ENCODE results near the gene DLG2.

GRCh38 chr11:84243629-84244263, 1383.4 kb downstream of the DLG2 start:
- TF ChIP-seq POLR2AphosphoS5 (IDR thresholded peaks at IDR 0.05) (no peak), EP300 (IDR thresholded peaks at IDR 0.05) (no peak)
- TF ChIP-seq, protein P1, sequence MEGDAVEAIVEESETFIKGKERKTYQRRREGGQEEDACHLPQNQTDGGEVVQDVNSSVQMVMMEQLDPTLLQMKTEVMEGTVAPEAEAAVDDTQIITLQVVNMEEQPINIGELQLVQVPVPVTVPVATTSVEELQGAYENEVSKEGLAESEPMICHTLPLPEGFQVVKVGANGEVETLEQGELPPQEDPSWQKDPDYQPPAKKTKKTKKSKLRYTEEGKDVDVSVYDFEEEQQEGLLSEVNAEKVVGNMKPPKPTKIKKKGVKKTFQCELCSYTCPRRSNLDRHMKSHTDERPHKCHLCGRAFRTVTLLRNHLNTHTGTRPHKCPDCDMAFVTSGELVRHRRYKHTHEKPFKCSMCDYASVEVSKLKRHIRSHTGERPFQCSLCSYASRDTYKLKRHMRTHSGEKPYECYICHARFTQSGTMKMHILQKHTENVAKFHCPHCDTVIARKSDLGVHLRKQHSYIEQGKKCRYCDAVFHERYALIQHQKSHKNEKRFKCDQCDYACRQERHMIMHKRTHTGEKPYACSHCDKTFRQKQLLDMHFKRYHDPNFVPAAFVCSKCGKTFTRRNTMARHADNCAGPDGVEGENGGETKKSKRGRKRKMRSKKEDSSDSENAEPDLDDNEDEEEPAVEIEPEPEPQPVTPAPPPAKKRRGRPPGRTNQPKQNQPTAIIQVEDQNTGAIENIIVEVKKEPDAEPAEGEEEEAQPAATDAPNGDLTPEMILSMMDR (IDR thresholded peaks at IDR 0.05): no peak

Data from sigmoid colon (tissue), 4 donors.